GM12878 (cell line): ENCODE data around the gene EXOC3L4. TPM values are rescaled to one million over a fixed set of nuclear protein-coding genes. Genes with fewer than 3 reads are reported as not detected.

Experiments
- CBX3 ChIP-seq: fragments of 200-600 bp; sonication (generic); IDR thresholded peaks from 2 replicates; pipeline ENCODE4 v1.6.1; 2016; ENCODE audit warnings: low read depth, borderline replicate concordance
- CTCF ChIP-seq, 3 experiments: IDR thresholded peaks in 2 of 3; conservative IDR thresholded peaks in 1 of 3; 2 replicates each; pipeline ENCODE4 v1.5.1; 2011; ENCODE audit warnings: low read depth in 3 of 3, low read length in 3 of 3, mild to moderate bottlenecking in 3 of 3, control low read depth in 2 of 3, moderate library complexity in 2 of 3, inconsistent platforms in 1 of 3, mixed read lengths in 1 of 3; ENCODE audit not compliant: control insufficient read depth in 2 of 3, insufficient read depth in 1 of 3; ENCODE audit errors: extremely low read depth in 1 of 3
- ETV6 ChIP-seq, 2 experiments: fragments of 450-650 bp in 1 of 2; IDR thresholded peaks in 1 of 2; conservative IDR thresholded peaks in 1 of 2; 2 replicates each; pipeline ENCODE4 v1.6.1; 2014; ENCODE audit warnings: antibody characterized with exemption in 1 of 2, borderline replicate concordance in 1 of 2, low read depth in 1 of 2, mild to moderate bottlenecking in 1 of 2, moderate library complexity in 1 of 2
- EZH2 ChIP-seq: IDR thresholded peaks from 2 replicates; pipeline ENCODE4 v1.6.1; 2012; ENCODE audit warnings: low read depth, mild to moderate bottlenecking, control low read depth, inconsistent platforms, low read length, borderline replicate concordance; ENCODE audit not compliant: control insufficient read depth
- IKZF1 ChIP-seq: fragments of 450-650 bp; conservative IDR thresholded peaks from 2 replicates; pipeline ENCODE4 v1.6.1; 2017; ENCODE audit warnings: antibody characterized with exemption, mild to moderate bottlenecking
- SIN3A ChIP-seq: IDR thresholded peaks from 2 replicates; pipeline ENCODE4 v1.6.1; 2012; ENCODE audit warnings: low read depth, low read length, improper control_type of control experiment
- SREBF1 ChIP-seq: IDR thresholded peaks from 2 replicates; pipeline ENCODE4 v1.6.1; 2012; ENCODE audit warnings: mild to moderate bottlenecking, low read length
- ZNF217 ChIP-seq: fragments of 450-650 bp; IDR thresholded peaks from 2 replicates; pipeline ENCODE4 v1.6.1; 2017; ENCODE audit warnings: antibody characterized with exemption, mild to moderate bottlenecking
- ZNF622 ChIP-seq: fragments of 450-650 bp; IDR thresholded peaks from 2 replicates; pipeline ENCODE4 v1.6.1; 2017; ENCODE audit warnings: mild to moderate bottlenecking, inconsistent platforms
- polyA plus RNA-seq, 11 experiments: library from polyadenylated mRNA; depleted of rRNA in 4 of 11; unstranded in 6 of 11; stranded (reverse) in 5 of 11; fragments of >200 nt; fragmentation: Nextera tagmentation in 4 of 11; fragmentation: Illumina TruSeq in 1 of 11; extraction: Ambion mirVana in 4 of 11; extraction: Trizol in 1 of 11; gene quantifications; 1 replicate in 1 of 11; 2 replicates in 10 of 11; pipeline versions ENCODE4 v1.2.1 to v1.2.3, GENCODE V29; 2011 to 2016; ENCODE audit warnings: inconsistent platforms in 2 of 11, missing spikeins in 2 of 11, low read depth in 1 of 11
- total RNA-seq, 4 experiments: library from RNA; depleted of rRNA in 3 of 4; stranded (reverse); fragments of >200 nt in 3 of 4; fragmentation: Illumina TruSeq in 1 of 4; extraction: Trizol in 1 of 4; gene quantifications; 2 replicates each; pipeline versions ENCODE4 v1.2.1 to v1.2.3, GENCODE V29; 2013 to 2021

Gene EXOC3L4
- total and polyA plus RNA-seq, 10 of the 15 experiments (the other 5 are each of a cell fraction or from before 2014, with no cell fraction given), result not detected

GRCh38 chr14:103136388-103137271 is 42.1 kb downstream of the EXOC3L4 start (continued):
- TF ChIP-seq IKZF1 (no peak), ZNF217 (no peak), EZH2 (no peak), ZNF622 (no peak), SREBF1 (no peak), ETV6 (conservative IDR thresholded peaks at IDR 0.05 in 1 of 2, IDR thresholded peaks at IDR 0.05 in 1 of 2; ENCODE audit: borderline replicate concordance in 1 of 2, low read depth in 1 of 2) (no peak), CBX3 (no peak), SIN3A (no peak), CTCF (IDR thresholded peaks at IDR 0.05 in 2 of 3, conservative IDR thresholded peaks at IDR 0.05 in 1 of 3; ENCODE audit: control insufficient read depth in 2 of 3, extremely low read depth in 1 of 3, insufficient read depth in 1 of 3, low read depth in 3 of 3, low read length in 3 of 3) (no peak)
